Hematopoietic multipotent progenitor cell treated with erythropoietin and hydrocortisone succinate and interleukin-3 and kit ligand, for 4 days (in vitro differentiated cells): ENCODE data around the gene TAF10.

Experiments
- DNase-seq: peaks from one replicate; pipeline ENCODE4 v3.0.0-alpha.2; 2015

TAF10 gene

DNA sequence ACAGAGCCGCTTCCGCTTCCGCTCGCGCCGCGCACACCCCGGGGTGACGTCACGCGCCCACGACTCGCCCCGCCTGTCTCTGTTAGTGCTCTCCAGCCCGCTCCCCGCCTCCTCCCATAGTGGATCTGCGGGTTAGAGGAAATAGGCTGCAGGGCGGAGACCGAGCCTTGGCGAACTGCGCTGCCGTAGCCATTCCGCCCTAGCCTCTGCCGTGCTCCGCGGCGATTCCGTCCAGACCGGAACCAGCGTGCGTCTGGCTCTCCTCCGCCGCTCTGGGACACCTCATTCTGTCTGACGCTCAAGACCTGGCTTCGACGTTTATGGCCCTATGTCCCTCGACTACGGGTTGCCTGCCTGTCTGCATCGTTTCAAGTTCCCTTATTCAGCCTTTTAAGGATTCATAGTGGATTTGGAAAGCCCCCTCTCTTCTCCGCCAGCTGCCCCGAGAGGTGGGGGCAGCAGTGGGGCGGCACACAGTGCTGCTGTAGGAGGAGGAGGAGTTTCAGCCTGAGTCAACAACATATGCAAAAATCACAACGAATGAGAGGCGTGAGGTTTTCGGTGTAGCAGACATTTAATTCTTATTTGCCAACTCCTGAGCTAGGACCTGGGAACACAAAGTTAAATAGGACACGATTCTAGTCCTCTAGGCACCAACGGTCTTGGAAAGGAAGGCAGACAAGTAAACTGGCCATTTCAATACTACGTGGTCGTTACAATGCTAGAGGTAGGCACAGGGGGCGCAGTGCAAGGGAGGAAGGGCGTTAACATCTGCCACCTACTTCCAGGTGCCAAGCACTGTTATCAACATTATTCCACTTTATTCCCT lies at the start of gene TAF10:
Gene TAF10 (minus strand): TSS at position 4 of the 829 bp plus-strand sequence. CDS start 27 bp downstream, outside the sequence.
- DNase-seq = peak; percentile 99

- no peak for DNase-seq
These were observed 48.7 kb upstream of the TAF10 start for GRCh38 chr11:6660712-6661111.

DNA sequence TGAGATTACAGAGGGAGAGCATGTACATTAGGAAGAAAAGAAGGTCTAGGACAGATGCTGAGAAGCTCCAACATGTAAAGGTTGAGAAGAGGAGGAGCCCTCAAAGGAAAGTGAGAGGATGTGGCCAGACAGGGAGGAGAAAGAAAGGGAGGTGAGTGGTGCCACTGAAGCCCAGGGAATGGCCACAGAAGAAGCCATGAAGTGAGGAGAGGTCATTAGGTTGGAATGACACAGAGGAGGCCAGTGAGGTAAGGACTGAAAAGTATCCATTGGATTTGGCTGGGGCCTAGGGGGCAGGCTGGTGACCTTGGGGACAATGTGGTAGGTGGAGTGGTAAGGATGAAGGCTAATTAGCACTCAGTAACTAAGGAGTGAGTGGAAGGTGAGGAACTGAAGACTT lies 46.6 kb upstream of the TAF10 start:
- DNase-seq = no peak

DNA sequence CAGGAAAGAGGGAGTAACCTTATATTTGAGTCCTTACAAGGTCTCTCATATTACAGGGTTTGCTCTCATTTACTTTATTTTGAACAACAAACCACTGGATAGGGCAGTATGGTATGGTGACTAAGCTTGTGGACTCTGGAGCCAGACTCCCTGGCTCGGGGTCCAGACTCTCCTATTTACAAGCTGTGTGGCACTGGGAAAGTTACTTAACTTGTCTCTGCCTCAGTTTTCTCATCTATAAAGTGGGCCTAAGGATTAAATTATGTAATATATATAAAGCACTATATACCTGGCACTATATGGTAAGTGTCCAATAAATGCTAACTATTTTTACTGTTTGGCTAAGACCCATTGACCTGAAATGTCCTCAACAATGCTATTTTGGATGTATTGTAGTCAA lies 45.3 kb upstream of the TAF10 start:
- DNase-seq = no peak

GRCh38 chr11:6656936-6657335 lies 44.9 kb upstream of the TAF10 start:
- no peak for DNase-seq

GRCh38 chr11:6656584-6656915 lies 44.5 kb upstream of the TAF10 start:
- DNase-seq = no peak

DNA sequence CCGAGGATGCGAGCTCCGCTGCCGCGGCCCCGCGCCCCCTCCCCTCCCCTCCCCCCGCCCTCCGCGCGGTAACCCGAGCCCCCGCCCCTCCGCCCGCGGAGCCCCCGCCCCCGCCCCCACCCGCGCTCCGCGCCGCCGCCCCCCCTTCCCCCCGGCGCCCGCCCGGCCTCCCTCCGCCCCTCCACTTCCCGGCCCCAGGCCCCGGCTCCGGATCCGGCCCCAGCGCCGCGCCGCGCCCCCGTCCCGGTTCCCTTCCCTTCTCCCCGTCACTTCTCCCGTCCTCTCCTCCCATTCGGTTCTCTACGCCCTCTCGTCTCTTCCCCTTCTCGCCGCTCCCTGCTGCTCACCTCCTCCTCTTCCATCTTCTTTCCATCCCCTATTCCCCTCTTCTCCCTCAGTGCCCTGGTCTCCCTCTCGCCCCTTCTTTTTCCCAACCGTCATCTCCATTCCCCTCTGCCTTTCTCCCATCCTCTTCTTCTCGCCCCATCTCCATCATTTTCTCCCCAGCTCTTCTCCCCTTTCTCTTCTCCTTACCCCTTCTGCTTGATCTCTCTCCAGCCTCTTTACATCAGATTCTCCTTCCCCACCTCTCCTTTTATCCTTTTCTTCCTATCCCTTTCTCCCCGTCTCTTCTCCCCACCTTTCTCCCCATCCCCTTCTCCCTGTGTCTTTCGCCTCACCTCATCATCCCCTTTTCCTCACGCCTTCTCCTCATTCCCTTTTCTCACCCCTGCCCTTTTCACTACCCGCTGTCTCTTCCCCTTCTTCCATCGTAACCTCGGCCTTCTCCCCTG lies 44.0 kb upstream of the TAF10 start, which contains the start of gene DCHS1:
Gene DCHS1 (minus strand): TSS at position 20 of the 794 bp plus-strand sequence. CDS start 14,196 bp downstream, outside the sequence.
- no peak for DNase-seq

DNA sequence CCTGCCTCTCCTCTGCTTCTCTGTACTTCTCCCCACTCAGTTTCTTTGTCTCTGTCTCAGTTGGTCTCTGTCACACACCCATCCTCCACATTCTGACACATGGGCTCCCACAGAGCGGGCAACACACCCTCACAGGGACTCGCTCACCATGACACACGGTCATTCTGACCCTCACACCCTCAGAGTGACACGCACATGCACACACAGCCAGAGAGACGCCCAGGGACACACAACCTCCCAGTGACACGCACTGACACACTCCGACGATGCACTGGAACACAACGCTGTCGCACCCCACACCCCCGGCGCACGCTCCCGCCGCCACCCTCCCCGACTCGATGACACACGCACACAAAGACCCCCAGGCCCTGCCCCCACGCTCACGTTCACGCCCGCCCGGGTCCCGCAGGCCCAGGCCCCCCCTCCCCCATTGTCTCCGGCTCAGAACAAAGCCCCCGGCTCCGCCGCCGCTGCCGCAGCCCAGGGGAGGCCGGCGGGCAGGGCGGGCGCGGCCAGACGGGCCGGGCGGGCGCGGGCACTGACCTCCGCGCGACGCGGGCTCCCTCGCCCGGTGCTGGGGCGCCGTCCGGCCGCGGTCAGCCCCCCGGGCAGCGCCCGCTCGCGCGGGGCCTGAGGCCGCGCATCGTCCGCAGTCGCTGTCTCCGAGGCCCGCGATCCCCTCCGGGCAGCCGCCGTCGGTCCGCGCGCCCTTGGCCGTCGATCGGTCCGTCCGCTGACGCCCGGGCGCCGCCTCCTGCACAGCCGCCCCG lies 43.2 kb upstream of the TAF10 start:
- no peak for DNase-seq

GRCh38 chr11:6654281-6655019 lies 42.4 kb upstream of the TAF10 start:
- no peak for DNase-seq

- DNase-seq = no peak
These were observed 41.6 kb upstream of the TAF10 start for GRCh38 chr11:6653656-6654055.

GRCh38 chr11:6653097-6653496 lies 41.1 kb upstream of the TAF10 start:
- no peak for DNase-seq

GRCh38 chr11:6652182-6652581 lies 40.2 kb upstream of the TAF10 start:
- DNase-seq = no peak

DNA sequence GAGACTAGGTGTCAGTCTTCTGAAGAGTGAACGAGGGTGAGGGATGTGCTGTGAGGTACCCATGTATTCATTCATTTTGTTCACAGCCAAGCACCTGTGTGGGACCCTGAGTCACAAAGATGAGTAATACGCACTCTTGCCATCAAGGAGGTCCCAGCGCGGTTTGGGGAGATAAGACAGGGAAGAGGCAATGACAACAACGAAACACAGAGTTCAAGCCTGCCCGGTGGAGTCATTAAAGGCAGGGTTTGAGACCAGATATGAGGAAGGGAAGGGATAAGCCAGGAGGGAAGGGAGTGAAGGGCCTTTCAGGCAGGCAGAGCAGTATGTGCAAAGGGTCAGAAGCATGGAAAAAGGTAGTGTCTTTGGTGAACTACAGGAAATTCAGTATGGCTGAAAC lies 39.0 kb upstream of the TAF10 start:
- no peak for DNase-seq

GRCh38 chr11:6650104-6650503 lies 38.1 kb upstream of the TAF10 start:
- DNase-seq = no peak

- DNase-seq = no peak
These were observed 36.5 kb upstream of the TAF10 start for GRCh38 chr11:6648501-6648900.

DNA sequence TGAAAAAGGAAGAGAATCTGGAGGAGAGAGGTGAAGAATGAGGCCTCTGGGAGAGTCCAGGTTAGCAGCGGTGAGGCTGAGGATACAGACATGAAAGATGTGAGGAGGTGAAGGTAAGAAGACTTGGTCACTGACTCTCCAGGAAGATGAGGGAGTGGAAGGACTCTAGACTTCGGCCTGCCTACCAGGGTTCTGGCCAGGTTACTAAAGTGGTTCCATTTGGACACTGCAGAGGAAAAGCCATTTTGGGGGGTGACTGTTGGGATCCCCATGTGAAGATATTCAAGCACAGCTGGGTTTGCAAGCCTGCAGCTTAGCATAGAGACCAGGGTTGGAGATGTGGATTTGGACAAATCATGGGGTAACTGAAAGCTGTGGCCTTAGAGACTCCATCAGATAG lies 35.8 kb upstream of the TAF10 start:
- no peak for DNase-seq

- peak; percentile 69 for DNase-seq
These were observed 35.1 kb upstream of the TAF10 start for GRCh38 chr11:6646918-6647679.

DNA sequence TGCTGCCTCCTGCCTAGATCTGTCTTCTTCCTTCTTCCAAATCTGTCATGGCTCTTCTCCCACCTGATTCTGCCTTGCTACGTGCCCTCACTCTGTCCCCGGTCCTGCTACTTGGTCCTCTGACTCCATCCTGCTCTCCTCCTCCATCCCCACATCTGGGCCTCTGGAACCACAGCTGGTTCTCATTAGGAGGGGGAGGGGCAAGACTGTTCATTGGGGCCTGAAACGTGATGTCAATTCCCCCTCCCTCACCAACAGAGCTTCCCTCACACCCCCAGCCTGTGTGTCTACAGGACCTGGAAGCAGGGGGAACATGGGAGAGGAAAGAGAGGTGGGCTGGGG lies 34.5 kb upstream of the TAF10 start:
- no peak for DNase-seq

- DNase-seq = peak; percentile 32
These were observed 34.1 kb upstream of the TAF10 start for GRCh38 chr11:6646071-6646470.

- no peak for DNase-seq
These were observed 30.9 kb upstream of the TAF10 start for GRCh38 chr11:6642957-6643356.

GRCh38 chr11:6640985-6641701 lies 29.1 kb upstream of the TAF10 start:
- DNase-seq = no peak
